DMS53 treated with DMSO at 0.1 percent for 48 hours (cell line): ENCODE results near the gene CEP76.
"Not testable (repeated sequence)": the region's sequence is repeated elsewhere in the genome, so short reads cannot be mapped to it uniquely, and the experiment has no call there.

Experiments used
- DNase-seq: peaks from one replicate; lab custom pipeline; 2025; ENCODE audit not compliant: unreplicated experiment; lab: John Stamatoyannopoulos, UW

The CEP76 gene

DNA sequence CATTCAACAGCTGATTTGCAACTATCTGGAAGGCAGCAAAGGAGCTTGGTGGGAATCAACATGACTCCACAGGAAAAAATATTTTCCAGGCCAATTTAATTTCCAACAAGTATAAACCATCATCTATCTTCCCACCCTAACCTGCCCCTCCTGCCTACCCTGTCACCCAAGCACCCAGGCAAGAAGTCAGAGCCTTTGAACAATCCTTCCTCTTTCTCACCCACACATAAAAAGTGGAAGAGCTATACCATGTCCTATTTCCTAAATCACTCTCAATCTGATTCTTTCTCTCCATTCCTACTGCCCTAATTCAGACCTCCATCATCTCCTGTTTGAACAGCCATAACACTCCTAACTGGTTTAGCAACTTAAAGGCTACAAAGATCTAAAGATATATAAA, 57.3 kb downstream of the CEP76 start:
- no peak for DNase-seq

DNA sequence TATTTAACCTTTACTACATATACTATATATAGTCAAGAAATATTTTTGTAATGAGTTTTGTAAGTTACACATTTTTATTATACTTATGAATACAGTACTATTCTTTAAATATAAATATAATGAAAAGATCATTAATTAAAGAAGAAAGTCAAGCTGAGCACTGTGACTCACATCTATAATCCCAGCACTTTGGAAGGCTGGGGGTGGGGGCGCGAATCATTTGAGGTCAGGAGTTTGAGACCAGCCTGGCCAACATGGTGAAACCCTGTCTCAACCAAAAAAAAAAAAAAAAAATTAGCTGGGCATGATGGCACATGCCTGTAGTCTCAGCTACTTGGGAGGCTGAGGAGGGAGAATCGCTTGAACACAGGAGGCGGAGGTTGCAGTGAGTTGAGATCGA, 58.8 kb downstream of the CEP76 start:
- not testable (repeated sequence) for DNase-seq

DNA sequence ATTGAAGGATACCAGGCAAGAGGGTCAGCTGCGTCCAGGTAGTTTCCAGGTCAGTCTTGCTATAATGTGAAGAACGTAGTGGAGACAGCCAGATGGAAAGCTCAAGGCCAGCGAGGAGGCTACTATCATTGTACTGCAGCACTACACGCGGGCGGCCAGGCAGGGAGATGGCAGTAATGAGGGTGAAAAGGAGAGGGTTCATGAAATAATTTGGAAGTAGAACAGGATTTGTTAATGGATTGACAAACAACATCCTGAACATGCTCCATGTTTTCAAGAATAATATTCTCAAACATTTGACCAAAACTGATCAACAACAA, 61.7 kb downstream of the CEP76 start:
- DNase-seq = no peak

DNA sequence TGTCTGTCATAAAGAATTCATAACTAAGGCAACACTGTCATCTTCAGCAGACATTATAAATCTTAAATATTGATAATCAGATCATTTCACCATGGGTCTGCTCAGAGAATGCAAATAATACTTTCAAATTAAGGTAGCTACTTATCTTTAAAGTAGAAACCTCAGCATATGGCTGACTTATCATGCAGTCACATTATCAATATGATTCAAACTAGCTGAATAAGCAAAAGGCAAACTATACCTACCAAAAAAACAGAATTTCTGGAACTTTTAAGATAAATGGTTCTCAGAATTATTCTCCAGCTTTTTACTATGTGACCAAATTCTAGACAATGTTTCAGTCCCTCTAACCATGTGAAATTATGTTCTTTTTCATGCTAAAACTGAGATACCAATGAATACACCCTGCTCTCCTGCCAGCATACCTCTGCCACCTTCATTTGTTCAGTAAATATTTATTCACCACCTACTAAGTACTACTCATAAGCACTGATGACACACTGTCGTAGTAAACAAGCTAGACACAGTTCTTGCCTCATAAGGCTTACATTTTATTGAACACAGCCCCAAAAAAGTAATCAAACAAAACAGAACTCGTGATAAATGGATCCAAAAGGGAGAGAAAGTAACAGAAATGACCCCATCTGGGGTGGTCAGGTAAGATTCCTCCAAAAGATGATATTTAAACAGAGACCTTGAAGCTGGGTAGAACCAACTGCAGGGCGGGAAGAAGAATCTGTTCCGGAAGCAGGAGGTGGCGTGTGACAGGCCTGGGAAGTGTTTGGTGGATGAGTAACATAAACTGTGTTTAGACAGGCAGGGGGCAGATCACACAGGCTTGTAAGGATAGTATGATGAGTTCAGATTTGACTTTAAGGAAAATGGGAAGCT, 62.3 kb downstream of the CEP76 start:
- DNase-seq = peak; percentile 89

DNA sequence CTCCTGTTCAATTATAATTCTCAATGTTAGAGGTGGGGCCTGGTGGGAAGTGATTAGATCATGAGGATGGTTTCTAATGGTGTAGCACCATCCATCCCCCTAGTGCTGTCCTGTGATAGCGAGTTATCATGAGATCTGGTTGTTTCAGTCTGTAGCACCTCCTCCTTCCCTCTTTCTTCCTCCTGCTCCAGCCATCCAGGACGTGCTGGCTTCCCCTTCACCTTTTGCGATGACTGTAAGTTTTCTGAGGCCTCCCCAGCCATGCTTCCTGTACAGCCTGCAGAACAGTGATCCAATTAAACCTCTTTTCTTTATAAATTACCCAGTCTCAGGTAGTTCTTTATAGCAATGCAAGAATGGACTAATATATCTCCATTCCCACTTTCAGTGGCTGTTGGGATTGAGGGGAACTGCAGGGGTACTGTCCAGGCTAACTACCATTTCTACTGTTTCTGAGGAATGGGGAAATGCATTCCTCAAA, 63.8 kb downstream of the CEP76 start:
- no peak for DNase-seq

DNA sequence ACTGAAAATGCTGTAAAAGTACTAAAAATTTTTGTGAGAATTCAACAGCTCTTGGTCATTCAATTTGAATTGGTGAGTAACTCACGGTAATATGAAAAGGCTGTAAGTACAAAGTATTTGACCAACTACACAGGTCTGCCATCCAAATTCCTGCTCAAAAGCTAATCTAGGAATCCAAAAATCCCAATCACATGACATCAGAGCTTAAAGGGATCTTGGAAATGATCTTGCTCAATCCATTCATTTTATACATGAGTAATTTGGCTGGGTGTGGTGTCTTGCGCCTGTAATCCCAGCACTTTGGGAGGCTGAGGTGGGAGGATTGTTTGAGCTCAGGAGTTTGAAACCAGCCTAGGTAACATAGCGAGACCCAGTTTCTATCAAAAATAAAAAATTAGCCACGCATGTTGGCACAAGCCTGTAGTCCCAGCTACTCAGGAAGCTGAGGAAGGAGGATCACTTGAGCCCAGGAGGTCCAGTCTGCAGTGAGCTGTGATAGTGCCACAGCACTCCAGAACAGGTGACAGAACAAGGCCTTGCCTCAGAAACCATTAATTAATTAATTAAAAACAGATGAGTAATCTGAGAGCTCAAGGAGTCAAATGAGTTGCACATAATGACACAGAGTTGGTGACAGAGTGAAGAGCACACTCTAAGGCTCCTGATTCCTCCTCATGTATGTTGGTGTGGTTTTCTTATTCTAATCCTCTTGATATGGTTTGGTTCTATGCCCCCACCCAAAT, 64.5 kb downstream of the CEP76 start:
- DNase-seq = no peak

DNA sequence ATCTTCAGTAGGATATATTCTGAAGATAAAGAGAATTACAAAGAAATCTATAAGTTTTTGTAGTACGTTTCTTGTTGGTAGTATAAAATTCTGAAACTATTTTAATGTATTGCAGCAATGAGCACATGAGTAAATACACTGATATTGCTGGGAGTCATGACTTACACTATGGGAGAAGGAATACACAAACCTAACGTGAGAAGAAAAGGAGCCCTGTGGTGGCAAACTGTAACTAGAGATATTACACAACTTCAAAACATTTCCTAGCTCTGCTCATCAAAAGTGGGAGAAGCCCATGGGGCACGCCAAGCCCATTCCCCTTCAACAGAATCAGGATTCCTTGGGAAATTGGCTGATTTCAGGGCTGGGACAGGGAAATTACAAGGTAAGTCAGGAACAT, 65.1 kb downstream of the CEP76 start:
- no peak for DNase-seq

DNA sequence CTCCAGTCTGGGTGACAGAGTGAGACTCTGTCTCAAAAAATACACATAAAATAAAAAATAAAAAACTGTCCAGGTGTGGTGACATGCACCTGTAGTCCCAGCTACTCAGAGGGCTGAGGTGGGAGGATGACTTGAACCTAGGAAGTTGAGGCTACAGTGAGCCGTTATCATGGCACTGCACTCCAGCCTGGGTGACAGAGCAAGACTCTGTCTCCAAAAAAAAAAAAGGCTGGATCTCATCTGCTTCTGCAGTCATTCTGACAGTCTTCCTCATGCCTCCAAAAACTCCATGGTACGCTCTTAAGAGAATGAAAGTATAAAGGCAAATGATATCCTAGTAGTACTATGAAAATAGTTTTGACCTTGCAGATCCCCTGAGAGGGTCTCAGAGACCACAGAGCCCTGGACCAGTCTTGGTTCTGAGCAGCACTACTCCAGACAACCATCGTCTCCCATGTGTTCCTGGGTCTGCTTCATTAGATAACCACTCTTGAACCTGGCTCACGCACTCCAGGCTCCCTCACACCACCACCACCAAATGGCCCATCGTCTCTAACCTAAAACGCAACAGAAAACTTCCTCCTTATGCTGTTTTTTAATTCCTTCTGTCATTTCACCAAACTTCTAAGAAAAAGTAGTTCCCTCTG, 70.6 kb downstream of the CEP76 start:
- no peak for DNase-seq

DNA sequence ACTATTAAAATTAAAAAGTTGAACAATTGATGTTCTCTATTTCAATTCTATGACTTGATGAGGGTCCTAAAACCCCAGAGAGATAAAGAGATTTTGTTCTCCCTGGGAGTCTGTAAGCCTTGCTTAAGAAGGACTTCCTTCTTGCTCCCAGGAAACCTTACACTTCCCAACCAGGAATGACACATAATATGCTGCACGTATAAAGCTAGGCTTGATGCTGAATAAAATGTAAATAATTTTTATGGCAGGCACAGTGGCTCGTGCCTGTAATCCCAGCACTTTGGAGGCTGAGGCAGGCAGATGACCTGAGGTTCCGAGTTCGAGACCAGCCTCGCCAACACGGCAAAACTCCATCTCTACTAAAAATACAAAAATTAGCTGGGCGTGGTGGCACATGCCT, 72.4 kb downstream of the CEP76 start:
- DNase-seq = no peak

DNA sequence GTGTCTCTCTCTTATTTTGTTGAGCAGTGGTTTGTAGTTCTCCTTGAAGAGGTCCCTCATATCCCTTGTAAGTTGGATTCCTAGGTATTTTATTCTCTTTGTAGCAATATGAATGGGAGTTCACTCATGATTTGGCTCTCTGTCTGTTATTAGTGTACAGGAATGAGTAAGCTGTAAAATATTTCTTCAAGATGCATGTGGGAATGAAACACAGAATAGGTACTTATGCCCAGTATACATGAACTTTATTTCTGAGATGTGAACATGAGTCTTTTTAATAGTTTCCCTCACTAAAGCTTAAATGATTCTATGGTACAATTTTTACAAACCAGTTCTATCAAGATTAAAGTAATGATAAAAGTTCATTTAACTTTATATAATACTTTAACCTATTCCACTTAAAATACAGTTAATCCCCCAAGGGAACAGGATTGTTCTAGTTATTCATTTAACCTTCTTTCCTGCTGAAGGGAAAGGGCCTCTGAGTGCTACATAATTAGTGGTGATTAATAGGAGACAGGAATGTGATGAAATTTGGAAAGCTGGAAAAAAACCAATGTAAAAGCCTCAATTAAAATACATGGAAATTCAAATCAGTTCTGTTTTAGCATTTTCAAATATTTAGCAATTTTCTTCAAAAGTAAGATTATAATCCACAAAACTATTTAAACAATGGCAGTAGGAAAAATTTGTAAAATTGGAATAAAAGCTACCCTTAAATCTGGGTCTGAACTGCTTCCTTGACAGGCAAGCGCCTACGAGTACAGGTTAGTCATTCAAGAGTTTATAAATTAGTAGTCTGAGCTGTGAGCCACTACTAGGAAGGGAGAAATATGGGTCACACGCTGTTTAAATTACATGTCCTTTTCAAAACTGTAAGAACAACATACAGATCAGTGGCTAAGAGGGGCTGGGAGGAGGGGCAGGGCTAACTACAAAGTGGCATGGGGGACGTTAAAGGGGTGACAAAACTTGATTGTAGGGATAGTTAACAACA, 73.5 kb downstream of the CEP76 start:
- no peak for DNase-seq

DNA sequence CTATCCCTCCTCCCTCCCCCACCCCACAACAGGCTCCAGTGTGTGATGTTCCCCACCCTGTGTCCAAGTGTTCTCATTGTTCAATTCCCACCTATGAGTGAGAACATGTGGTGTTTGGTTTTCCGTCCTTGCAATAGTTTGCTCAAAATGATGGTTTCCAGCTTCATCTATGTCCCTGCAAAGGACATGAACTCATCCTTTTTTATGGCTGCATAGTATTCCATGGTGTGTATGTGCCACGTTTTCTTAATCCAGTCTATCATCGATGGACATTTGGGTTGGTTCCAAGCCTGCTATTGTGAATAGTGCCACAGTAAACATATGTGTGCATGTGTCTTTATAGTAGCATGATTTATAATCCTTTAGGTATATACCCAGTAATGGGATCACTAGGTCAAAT, 75.3 kb downstream of the CEP76 start:
- DNase-seq = not testable (repeated sequence)

DNA sequence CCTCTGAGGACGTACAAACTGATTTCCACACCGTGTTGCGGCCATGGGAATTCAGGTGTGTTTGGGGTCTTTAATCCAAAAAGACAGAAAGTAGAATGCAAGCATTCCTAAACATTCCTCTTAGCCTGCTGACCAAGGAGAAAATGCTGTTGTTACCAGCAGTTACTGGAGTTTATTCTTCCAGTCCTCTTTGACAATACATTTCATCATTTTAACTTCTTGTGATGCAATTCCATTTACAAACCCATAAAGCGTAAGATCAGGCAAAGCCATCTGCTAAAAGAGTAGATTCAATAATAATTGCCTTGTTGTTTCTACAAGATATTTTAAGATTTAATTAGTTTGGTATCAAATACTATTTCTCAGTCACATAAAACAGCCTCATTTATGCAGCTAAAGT, 77.3 kb downstream of the CEP76 start:
- DNase-seq = no peak
